ENCODE data around the gene MGP.

The MGP gene

GRCh38 chr12:14902465-14902864, 16.8 kb upstream of the MGP start:
- no peak for DNase-seq

- DNase-seq: no peak
Measured at GRCh38 chr12:14901228-14901562, 15.5 kb upstream of the MGP start.

GRCh38 chr12:14900521-14901227, 15.0 kb upstream of the MGP start:
- DNase-seq: no peak

GRCh38 chr12:14896521-14897169, 11.0 kb upstream of the MGP start:
- DNase-seq: no peak

- no peak for DNase-seq
Measured at GRCh38 chr12:14893506-14894250, 8.0 kb upstream of the MGP start.

GRCh38 chr12:14892726-14893505, 7.3 kb upstream of the MGP start:
- DNase-seq: no peak

- no peak for DNase-seq
Measured at GRCh38 chr12:14890701-14891100, 5.0 kb upstream of the MGP start.

GRCh38 chr12:14886271-14886670, 617 bp upstream of the MGP start:
- DNase-seq: peak; percentile 33

- DNase-seq: no peak
Measured at GRCh38 chr12:14884458-14884878, 1.2 kb downstream of the MGP start.

GRCh38 chr12:14883686-14884085, 2.0 kb downstream of the MGP start:
- DNase-seq: no peak

GRCh38 chr12:14880890-14881453, 4.7 kb downstream of the MGP start:
- DNase-seq: no peak

- no peak for DNase-seq
Measured at GRCh38 chr12:14879222-14879933, 6.3 kb downstream of the MGP start.

GRCh38 chr12:14878488-14878887, 7.2 kb downstream of the MGP start:
- DNase-seq: no peak

- no peak for DNase-seq
Measured at GRCh38 chr12:14876833-14877232, 8.8 kb downstream of the MGP start.

GRCh38 chr12:14874882-14875281, 10.8 kb downstream of the MGP start:
- no peak for DNase-seq

GRCh38 chr12:14873440-14874185, 12.0 kb downstream of the MGP start:
- DNase-seq: no peak

GRCh38 chr12:14871886-14872285, 13.8 kb downstream of the MGP start:
- DNase-seq: no peak

GRCh38 chr12:14871247-14871646, 14.4 kb downstream of the MGP start:
- no peak for DNase-seq

- no peak for DNase-seq
Measured at GRCh38 chr12:14868916-14869506, 16.6 kb downstream of the MGP start.

GRCh38 chr12:14860490-14860889, 25.2 kb downstream of the MGP start:
- DNase-seq: no peak

GRCh38 chr12:14858513-14858912, 27.1 kb downstream of the MGP start:
- no peak for DNase-seq

Data from NCI-H1048 (cell line).